CD4-positive, alpha-beta T cell treated with Interleukin-21 for 1 hour (primary cell): Measurements from ENCODE around the gene THAP10.

Experiments
- DNase-seq: peaks from one replicate; pipeline ENCODE4 v3.0.0-alpha.2; 2020

Gene THAP10

GRCh38 chr15:70853318-70853972 lies 38.8 kb downstream of the THAP10 start:
- no peak for DNase-seq

GRCh38 chr15:70852501-70853317 lies 39.5 kb downstream of the THAP10 start:
- DNase-seq: no peak

- no peak for DNase-seq
Measured at GRCh38 chr15:70851889-70852288, 40.3 kb downstream of the THAP10 start.

GRCh38 chr15:70845602-70846360 lies 46.5 kb downstream of the THAP10 start:
- DNase-seq: no peak

- no peak for DNase-seq
Measured at GRCh38 chr15:70837476-70837875, 54.8 kb downstream of the THAP10 start.

- DNase-seq: no peak
Measured at GRCh38 chr15:70835841-70836240, 56.4 kb downstream of the THAP10 start.

- DNase-seq: no peak
Measured at GRCh38 chr15:70835415-70835814, 56.8 kb downstream of the THAP10 start.

GRCh38 chr15:70834999-70835398 lies 57.2 kb downstream of the THAP10 start:
- DNase-seq: no peak

GRCh38 chr15:70833861-70834765 lies 58.1 kb downstream of the THAP10 start:
- DNase-seq: no peak

- DNase-seq: no peak
Measured at GRCh38 chr15:70833422-70833821, 58.8 kb downstream of the THAP10 start.

GRCh38 chr15:70832176-70832575 lies 60.1 kb downstream of the THAP10 start:
- DNase-seq: no peak
